Activated effector memory CD4-positive, alpha-beta T cell treated with Interleukin-2 at 50 U/mL for 16 hours (primary cell): ENCODE results near the gene SOCS2.

ENCODE experiments used
- DNase-seq: peaks from one replicate; pipeline ENCODE4 v3.0.0-alpha.2; 2020

Gene SOCS2

DNA sequence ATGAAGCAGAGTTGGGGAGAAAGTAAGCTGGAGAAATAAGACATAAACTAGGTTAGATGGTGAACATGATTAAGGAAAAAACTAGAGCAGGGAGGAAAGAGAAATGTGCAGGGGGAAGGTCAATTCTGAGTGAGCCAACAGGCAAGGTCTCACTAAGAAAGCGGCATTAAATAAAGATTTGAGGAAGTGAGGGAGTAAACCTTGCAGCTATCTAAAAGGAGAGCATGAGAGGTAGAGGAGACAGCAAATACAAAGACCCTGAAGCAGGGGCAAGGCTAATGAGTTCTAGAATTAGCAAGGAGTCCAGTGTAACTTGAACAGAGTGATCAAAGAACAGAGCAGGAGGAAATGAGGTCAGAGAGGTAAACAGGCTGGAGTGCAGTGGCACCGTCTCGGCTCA is 4.4 kb upstream of the SOCS2 start:
- DNase-seq = no peak

DNA sequence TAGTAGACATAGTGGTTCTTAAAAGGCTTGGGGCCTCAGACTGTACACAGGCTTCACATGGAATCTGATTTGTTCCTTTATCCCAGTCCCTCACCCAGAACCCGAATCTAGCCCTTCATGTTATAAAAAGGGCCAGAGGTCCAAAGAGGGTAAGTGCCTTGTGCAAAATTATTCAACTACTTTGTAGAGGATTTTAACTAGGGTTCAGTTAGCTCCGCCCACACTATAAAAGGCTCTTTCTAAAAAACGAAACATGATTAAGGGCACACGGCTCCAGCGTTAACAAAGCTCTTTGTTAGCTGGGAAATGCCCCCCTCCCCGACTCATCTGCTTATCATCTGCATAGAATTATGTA is 3.2 kb upstream of the SOCS2 start:
- DNase-seq = no peak

GRCh38 chr12:93569656-93570551 is 2.6 kb upstream of the SOCS2 start:
- DNase-seq = peak; percentile 74

- DNase-seq = peak; percentile 91
Observed at GRCh38 chr12:93570552-93571364, 1.7 kb upstream of the SOCS2 start.

DNA sequence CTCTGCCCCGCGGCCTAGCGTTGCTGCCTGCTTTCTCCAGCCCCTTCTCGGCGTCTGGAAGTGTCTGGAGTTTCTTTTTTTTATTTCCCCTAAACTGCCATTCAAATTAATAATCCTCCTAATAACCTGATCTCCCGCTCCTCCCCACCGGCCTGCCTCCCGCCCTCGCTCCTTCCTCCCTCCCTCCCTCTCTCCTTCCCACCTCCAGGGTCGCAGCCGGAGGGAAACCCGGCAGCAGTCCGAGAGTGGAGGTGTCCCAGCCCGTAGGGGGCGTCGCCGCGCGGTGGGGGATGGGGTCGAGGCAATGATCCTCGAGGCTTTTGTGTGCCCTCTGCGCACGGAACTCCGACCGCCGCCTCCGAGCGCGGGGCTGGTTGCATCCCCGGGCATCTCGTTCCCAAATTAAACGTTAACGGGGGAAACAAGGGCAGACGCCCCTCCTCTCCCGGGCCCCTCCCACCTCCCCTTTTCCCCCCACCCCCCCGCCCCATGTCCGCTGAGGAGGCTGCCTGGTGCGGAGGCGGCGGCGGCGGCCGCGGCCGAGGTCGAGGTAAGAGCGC is 1.0 kb upstream of the SOCS2 start:
- DNase-seq = peak; percentile 58

DNA sequence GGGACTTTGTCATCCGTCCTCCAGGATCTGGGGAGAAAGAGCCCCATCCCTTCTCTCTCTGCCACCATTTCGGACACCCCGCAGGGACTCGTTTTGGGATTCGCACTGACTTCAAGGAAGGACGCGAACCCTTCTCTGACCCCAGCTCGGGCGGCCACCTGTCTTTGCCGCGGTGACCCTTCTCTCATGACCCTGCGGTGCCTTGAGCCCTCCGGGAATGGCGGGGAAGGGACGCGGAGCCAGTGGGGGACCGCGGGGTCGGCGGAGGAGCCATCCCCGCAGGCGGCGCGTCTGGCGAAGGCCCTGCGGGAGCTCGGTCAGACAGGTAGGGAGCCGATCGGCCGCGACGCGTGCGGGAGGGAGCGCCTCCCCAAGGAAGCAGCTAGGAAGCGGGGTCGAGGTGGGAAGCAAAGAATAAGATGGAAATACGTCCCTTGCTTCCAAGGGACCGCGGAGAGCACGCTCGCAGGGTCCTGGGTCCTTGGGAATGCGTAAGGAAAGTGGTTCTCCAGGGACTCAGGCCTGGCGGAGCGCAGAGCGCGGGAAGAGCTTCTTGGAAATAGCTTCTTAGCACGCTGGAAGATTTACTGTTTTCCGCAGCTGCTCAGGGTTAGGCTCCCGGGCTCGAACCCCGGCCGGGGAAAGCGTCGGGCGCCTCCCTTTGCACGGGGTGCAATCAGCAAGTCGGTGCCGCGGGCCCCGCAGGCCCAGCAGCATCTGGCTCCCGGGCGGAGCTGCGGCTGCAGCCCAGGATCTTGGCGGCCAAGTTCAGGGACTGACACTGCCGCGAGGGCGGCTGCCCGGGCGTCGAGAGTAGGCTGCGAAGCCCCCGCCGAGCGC is 457 bp downstream of the SOCS2 start:
- no peak for DNase-seq

- DNase-seq = peak; percentile 21
Observed at GRCh38 chr12:93573552-93574223, 1.2 kb downstream of the SOCS2 start.

DNA sequence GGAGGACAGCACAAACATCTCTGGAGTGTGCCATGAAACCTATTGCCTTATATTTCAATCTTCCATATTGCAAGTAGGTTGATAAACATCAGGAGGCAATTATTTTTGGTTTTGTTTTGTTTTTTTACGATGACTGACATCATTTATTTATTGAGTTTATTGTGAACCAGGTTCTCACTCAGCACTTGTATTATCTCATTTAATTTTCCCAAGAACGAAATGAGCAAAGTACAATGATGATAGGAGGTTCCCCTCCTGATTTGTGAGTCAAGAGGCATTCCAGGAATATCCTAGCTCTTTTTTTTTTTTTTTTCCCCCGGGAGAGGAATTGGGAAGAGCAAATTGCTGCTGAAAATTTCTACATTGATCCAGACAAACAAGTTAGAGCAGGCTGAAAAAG is 4.7 kb downstream of the SOCS2 start:
- no peak for DNase-seq

- no peak for DNase-seq
Observed at GRCh38 chr12:93578221-93578620, 5.7 kb downstream of the SOCS2 start.

DNA sequence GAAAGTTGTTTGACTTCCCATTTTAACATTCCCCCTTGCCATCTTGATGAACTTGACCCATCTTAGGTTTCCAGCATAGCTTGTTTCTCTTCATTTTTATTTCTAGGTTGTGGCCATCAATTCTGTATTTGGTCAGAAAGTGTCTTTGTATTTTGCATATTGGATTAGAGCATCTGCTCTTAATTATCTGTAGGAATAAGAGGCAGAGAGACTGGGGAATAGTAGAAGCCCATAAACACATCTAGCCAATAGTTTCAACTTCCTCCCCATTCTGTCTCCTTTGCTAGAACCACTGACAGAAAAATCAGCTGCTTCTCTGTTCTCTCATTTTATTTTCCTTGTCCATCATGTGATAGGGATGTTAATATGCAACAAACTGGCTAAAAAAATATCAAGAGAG is 8.2 kb downstream of the SOCS2 start:
- no peak for DNase-seq

GRCh38 chr12:93581370-93581769 is 8.9 kb downstream of the SOCS2 start:
- DNase-seq = no peak

DNA sequence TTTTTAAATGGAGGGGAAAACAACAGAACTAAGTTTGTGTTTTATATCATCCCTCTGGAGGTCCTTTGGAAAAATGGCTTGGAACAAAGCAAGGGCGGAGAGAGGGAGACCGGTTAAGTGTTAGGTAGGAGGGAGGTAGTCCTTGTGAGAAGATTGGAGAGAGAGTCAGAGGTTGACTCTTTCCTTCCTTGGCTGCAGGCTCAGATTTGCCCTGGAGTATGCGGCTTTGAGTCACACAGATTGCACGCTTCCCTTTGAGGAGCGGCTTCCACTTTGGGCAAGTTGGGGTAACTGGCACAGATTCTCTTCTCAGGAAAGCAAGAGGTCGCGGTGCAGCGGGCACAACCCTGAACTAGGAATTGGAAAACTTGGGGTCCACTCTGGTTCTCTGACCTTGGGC is 9.9 kb downstream of the SOCS2 start:
- no peak for DNase-seq

DNA sequence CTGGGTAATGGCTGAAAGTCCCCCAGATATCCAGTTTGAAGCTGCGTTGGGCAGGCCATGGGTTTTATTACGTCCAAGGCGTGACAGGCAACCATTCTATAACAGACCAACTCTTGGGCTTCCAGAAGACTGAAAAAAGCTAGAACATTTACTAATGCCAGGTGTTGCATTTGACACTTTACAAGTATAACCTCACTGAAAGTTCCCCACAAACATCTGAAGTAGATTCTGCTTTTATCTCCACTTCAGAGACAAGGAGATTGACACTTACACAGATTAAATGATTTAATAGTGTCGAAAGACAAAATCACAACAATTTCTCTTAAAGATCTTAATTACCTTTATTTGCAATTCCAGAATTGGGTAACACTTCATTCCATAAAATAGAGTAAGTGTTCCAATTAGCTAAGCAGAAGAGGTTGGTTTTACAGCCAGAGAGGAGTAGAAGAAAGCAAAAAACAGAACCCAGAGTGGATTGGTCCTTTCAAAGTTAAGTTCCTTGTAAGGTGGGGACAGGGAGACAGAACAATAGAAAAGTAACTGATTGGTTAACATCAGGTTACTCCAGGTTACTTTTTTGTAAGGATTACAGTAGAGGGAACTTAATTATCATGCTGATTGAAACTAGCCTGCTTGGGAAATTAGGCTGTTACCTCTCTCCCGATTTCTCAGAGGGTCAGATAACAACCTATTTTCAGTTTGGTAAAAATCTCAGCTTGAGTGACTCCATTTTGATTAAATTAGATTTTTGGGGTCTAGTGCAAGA is 11.3 kb downstream of the SOCS2 start:
- DNase-seq = no peak

DNA sequence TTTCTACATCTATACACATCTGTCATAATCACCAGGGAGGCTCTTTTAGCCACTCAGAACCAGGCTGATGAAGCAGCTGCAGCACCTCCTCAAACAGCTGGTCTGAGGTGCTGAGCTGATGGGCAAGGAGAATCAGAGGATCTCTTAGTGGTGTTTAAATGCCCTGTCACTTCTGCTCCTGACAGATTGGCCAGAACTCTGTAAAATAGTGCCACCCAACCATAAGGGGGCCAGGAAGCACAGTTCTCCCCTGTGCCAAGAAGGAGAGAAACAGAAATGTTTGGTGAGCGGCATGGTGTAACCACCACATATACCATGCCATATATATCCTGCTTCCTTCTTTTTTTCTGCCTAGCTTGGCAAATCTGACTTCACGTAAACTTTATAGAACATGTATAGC is 12.8 kb downstream of the SOCS2 start:
- DNase-seq = no peak

DNA sequence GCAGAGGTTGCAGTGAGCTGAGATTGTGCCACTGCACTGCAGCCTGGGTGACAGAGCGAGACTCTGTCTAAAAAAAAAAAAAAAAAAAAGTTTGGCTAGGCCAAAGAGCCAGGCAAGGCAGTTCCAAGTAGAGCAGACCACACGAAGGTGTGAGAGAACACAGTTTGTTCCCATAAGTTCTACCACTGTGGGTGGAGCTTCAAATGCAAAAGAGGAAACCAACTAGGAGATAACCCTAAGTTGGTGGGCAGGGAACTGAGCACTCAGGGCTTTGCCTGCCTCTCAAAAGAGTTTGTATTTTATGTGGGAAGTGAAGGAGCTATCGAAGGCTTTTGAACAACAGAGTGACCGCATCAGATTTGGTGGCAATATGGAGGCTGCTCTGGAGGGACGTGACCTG is 15.1 kb downstream of the SOCS2 start:
- no peak for DNase-seq

DNA sequence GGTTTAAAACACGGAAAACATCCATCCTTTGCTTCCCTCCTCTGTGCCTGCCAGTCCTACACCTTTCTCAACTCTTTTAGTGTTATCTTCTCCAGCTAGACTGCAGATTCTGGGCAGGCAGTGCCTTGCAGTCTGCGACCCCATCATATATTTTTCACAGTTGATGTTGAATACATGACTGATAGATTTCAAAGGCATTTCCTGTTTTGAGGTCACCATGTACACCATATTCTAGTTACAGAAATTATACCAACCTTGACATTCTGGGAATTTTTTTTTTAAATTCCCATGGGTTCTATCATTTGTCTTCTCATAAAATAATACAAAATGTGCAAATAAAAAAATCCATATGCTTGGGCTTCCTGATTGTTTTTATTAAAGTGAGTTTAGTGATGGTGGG is 16.6 kb downstream of the SOCS2 start:
- no peak for DNase-seq

DNA sequence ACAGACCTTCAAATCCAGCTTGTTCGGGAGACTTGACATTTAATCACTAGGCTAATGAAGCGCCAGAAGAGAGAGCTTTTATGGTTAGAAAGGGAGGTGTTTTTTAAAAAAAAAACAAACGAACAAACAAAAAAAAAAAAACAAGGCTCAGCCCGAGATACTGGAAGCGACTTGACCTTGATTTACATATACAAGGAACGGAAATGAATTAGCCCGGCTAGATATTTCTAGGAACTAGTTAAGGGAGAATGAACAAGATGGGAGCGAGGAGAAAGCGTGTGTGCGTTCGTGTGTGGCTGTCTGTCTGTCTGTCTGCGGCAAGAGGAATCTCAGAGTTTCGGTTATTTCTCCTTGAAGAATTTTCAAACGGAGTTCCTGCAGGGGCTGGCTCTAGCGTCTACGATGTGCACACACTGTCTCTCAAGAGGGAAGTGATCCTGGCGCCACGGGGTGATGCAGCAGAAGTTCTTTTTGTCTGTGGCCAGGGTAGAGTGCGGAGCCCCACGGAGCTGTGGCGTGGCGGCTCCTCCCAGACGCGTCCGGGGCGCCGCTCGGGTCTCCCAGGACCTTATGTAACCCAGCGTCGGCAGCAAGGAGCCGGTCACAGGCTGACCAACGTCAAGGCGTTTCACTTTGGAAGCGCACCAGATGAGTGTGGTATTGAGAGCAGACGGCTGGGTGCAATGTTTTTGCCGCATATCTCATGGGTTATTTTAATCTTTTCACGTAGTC is 18.8 kb downstream of the SOCS2 start:
- peak; percentile 32 for DNase-seq

DNA sequence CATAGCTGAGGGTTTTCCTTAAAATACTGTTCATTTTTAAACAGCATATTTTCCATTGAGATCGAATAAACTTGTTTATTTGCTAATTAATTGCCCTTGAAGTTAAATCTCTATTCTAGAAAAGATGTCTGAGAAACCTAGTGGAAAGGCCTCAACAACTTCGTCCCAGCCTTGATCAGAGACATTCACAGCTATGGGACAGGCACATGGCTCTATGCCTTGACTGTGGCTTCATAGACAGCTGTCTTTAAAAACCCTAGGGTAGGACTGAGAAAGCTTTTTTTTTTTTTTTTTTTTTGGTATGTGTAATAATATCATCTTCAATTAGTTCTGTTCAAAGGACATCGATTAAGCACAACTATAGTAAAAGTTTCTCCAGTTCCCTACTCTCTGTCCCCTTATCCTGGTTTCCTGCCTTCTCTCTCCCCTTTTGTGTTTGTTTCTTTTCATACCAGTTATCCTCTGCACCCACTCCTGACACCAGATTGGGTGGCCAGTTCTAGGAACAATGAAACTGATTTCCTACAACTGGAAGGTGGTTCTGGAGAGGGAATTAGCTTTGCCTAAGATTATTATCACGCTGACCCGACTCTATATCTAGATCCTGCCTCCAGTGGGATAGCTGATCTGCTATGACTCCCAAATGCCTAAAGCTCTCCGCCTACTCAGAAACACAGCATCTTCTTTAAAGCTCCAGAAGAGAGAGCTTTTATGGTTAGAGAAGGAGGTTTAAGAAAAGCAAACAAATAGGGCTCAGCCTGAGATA is 20.3 kb downstream of the SOCS2 start:
- no peak for DNase-seq

DNA sequence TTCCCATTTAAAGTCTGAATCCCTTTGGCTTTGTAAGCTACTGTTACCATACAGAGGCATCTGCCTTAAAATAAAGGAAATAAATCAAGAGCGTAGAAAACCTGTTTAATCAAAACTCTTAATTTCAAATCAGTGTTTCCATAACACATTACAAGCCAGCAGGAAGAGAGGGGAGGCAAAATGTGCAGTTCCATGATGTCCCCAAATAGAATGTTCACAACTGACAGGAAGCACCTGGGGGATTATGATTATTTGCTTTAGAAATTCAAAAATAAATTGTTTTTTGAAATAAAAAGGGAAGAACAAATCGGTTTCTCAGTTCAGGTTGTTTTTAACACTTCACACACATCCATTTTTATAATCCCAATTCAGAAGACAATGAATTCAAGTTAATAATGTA is 21.4 kb downstream of the SOCS2 start:
- DNase-seq = no peak

DNA sequence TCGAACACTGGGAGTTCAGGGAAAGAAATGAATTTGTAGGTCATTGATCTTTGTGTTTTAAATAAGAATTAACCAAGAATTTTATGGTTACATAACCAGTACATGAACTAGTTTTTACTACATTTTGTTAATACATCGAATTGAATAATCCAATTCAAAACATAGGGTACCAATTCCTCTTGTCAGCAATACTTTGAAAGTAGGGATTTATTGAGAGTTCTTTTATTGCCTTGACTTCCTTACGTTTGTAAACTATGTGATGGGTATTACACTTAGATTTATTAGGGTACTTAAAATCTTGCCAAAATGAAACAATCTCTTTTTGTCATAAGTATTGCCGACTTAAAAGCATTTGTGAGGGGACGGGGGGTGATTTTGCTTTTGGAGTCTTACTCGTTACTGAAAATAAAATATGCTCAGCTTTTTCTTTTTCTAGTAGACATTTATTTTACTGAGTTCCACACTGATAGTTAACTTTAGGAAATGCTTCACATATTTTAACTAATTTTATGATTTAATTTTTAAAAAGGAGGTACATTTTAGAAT is 22.4 kb downstream of the SOCS2 start:
- DNase-seq = no peak
